22Rv1 (cell line): ENCODE measurements around the gene PRIMPOL.

Source experiments
- ZFX ChIP-seq: fragments of 450-650 bp; IDR thresholded peaks from 2 replicates; pipeline ENCODE4 v1.6.1; 2017; ENCODE audit warnings: antibody characterized with exemption, borderline replicate concordance
- TF ChIP-seq, protein P1 (sequence below): fragments of 450-650 bp; IDR thresholded peaks from 2 replicates; pipeline ENCODE4 v1.5.1; 2017; ENCODE audit warnings: mild to moderate bottlenecking

DNA sequence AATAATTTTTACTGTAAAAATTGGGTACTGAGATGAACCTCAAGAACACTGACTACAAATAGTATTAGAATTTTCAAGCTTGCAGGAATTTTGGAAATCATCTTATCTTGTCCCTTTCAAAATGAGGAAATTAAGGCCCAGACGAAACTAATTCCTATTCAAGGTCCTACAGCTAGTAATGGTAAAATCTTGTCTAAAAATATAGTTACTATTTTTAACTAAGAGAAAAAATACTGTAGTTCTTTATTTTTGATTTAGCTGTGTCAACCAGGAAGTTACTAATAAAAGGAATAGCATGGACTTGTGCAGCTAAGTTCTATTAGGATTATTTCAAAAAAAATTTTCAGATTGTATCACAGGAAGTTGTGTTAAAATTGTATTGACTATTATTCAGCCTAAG is 12.7 kb downstream of the PRIMPOL start:
- TF ChIP-seq, protein P1, sequence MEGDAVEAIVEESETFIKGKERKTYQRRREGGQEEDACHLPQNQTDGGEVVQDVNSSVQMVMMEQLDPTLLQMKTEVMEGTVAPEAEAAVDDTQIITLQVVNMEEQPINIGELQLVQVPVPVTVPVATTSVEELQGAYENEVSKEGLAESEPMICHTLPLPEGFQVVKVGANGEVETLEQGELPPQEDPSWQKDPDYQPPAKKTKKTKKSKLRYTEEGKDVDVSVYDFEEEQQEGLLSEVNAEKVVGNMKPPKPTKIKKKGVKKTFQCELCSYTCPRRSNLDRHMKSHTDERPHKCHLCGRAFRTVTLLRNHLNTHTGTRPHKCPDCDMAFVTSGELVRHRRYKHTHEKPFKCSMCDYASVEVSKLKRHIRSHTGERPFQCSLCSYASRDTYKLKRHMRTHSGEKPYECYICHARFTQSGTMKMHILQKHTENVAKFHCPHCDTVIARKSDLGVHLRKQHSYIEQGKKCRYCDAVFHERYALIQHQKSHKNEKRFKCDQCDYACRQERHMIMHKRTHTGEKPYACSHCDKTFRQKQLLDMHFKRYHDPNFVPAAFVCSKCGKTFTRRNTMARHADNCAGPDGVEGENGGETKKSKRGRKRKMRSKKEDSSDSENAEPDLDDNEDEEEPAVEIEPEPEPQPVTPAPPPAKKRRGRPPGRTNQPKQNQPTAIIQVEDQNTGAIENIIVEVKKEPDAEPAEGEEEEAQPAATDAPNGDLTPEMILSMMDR: no peak
- TF ChIP-seq ZFX: no peak
